GM21381 (cell line): Measurements from ENCODE around the gene P2RX7.
"Not testable (repeated sequence)": the region's sequence is repeated elsewhere in the genome, so short reads cannot be mapped to it uniquely, and the experiment has no call there.

Experiments used
- ATAC-seq: cut with Tn5 transposase; IDR thresholded peaks from one replicate; pipeline ENCODE4 v1.9.1; 2021; ENCODE audit warnings: mild to moderate bottlenecking, moderate library complexity; ENCODE audit not compliant: unreplicated experiment

P2RX7 gene

GRCh38 chr12:121202407-121203355, 70.0 kb downstream of the P2RX7 start:
- ATAC-seq: no peak

GRCh38 chr12:121203482-121203881, 70.8 kb downstream of the P2RX7 start:
- no peak for ATAC-seq

- no peak for ATAC-seq
These were observed 72.8 kb downstream of the P2RX7 start for GRCh38 chr12:121205491-121205890.

GRCh38 chr12:121208571-121208970, 75.9 kb downstream of the P2RX7 start:
- ATAC-seq: not testable (repeated sequence)

- ATAC-seq: no peak
These were observed 76.5 kb downstream of the P2RX7 start for GRCh38 chr12:121209221-121209620.

GRCh38 chr12:121209624-121210572, 77.2 kb downstream of the P2RX7 start, which contains the start of gene P2RX4:
P2RX4 (plus strand) TSS chr12:121210129; CDS start chr12:121210165, 36 bp downstream.
- ATAC-seq: peak; percentile 82

GRCh38 chr12:121212875-121213274, 80.2 kb downstream of the P2RX7 start:
- no peak for ATAC-seq

- ATAC-seq: no peak
These were observed 81.6 kb downstream of the P2RX7 start for GRCh38 chr12:121214166-121214777.

- no peak for ATAC-seq
These were observed 82.4 kb downstream of the P2RX7 start for GRCh38 chr12:121214855-121215745.

- no peak for ATAC-seq
These were observed 83.4 kb downstream of the P2RX7 start for GRCh38 chr12:121216102-121216501.

GRCh38 chr12:121217063-121217462, 84.4 kb downstream of the P2RX7 start:
- no peak for ATAC-seq

- no peak for ATAC-seq
These were observed 85.1 kb downstream of the P2RX7 start for GRCh38 chr12:121217761-121218160.

GRCh38 chr12:121218588-121219352, 86.1 kb downstream of the P2RX7 start:
- ATAC-seq: no peak

GRCh38 chr12:121219353-121219986, 86.8 kb downstream of the P2RX7 start:
- ATAC-seq: no peak

- ATAC-seq: no peak
These were observed 90.2 kb downstream of the P2RX7 start for GRCh38 chr12:121222847-121223246.

GRCh38 chr12:121223292-121224285, 90.9 kb downstream of the P2RX7 start:
- peak; percentile 47 for ATAC-seq

GRCh38 chr12:121224591-121224990, 91.9 kb downstream of the P2RX7 start:
- ATAC-seq: no peak
